Mesenchymal stem cell (in vitro differentiated cells and primary cell): ENCODE measurements around the gene TMEM91.

Source experiments
- DNase-seq: peaks from one replicate; pipeline ENCODE4 v3.0.0-alpha.2; 2013
- H2AFZ ChIP-seq: one replicate; pipeline ENCODE4 v1.6.1; 2013; ENCODE audit warnings: low read depth, mild to moderate bottlenecking, control low read depth, inconsistent platforms, low read length, moderate library complexity
- H2AK5ac ChIP-seq: 2 replicates; pipeline ENCODE4 v1.6.1; 2013; ENCODE audit warnings: low read length, moderate library complexity, mild to moderate bottlenecking, inconsistent platforms; ENCODE audit not compliant: severe bottlenecking
- H2BK120ac ChIP-seq: one replicate; pipeline ENCODE4 v1.6.1; 2013; ENCODE audit warnings: low read depth, mild to moderate bottlenecking, inconsistent platforms, low read length, moderate library complexity
- H2BK12ac ChIP-seq, 2 experiments: one replicate each; pipeline ENCODE4 v1.6.1; 2013; ENCODE audit warnings: inconsistent platforms in 2 of 2, low read length in 2 of 2, mild to moderate bottlenecking in 2 of 2, moderate library complexity in 2 of 2, control low read depth in 1 of 2
- H2BK15ac ChIP-seq: one replicate; pipeline ENCODE4 v1.6.1; 2013; ENCODE audit warnings: mild to moderate bottlenecking, low read depth, inconsistent platforms; ENCODE audit not compliant: poor library complexity, severe bottlenecking
- H2BK5ac ChIP-seq: 2 replicates; pipeline ENCODE4 v1.6.1; 2013; ENCODE audit warnings: low read depth, mild to moderate bottlenecking, low read length, control low read depth, inconsistent platforms; ENCODE audit not compliant: poor library complexity, severe bottlenecking
- H3K14ac ChIP-seq, 2 experiments: one replicate each; pipeline ENCODE4 v1.6.1; 2013; ENCODE audit warnings: inconsistent platforms in 2 of 2, low read length in 2 of 2, control low read depth in 1 of 2, mild to moderate bottlenecking in 1 of 2, moderate library complexity in 1 of 2
- H3K18ac ChIP-seq, 2 experiments: one replicate each; pipeline ENCODE4 v1.6.1; 2013; ENCODE audit warnings: inconsistent platforms in 2 of 2, low read length in 2 of 2, control low read depth in 1 of 2, low read depth in 1 of 2, mild to moderate bottlenecking in 1 of 2
- H3K23ac ChIP-seq, 2 experiments: one replicate each; pipeline ENCODE4 v1.6.1; 2013; ENCODE audit warnings: inconsistent platforms in 2 of 2, low read length in 2 of 2, mild to moderate bottlenecking in 2 of 2, moderate library complexity in 2 of 2, control low read depth in 1 of 2
- H3K27ac ChIP-seq: 2 replicates; pipeline ENCODE4 v1.5.1; 2013; ENCODE audit warnings: mild to moderate bottlenecking, moderate library complexity, low read length, control low read depth, inconsistent platforms; ENCODE audit not compliant: poor library complexity, severe bottlenecking
- H3K27me3 ChIP-seq, 2 experiments: 2 replicates each; pipeline versions ENCODE4 v1.6.1 to v1.7.0; 2013; ENCODE audit warnings: low read length in 2 of 2, mild to moderate bottlenecking in 2 of 2, moderate library complexity in 2 of 2, control low read depth in 1 of 2, inconsistent platforms in 1 of 2; ENCODE audit not compliant: control insufficient read depth in 1 of 2, insufficient read depth in 1 of 2
- H3K36me3 ChIP-seq, 2 experiments: 2 replicates each; pipeline versions ENCODE4 v1.6.1 to v1.7.0; 2013; ENCODE audit warnings: low read length in 2 of 2, control low read depth in 1 of 2, inconsistent platforms in 1 of 2, low read depth in 1 of 2, mild to moderate bottlenecking in 1 of 2; ENCODE audit not compliant: insufficient read depth in 2 of 2, control insufficient read depth in 1 of 2
- H3K4ac ChIP-seq, 2 experiments: one replicate each; pipeline ENCODE4 v1.6.1; 2013; ENCODE audit warnings: inconsistent platforms in 2 of 2, low read length in 2 of 2, mild to moderate bottlenecking in 2 of 2, moderate library complexity in 2 of 2, control low read depth in 1 of 2, low read depth in 1 of 2
- H3K4me1 ChIP-seq: 2 replicates; pipeline ENCODE4 v1.6.1; 2013; ENCODE audit warnings: low read depth, low read length, control low read depth; ENCODE audit not compliant: control insufficient read depth, insufficient read depth
- H3K4me2 ChIP-seq: 2 replicates; pipeline ENCODE4 v1.6.1; 2013; ENCODE audit warnings: low read length, mild to moderate bottlenecking, inconsistent platforms; ENCODE audit not compliant: poor library complexity, severe bottlenecking
- H3K4me3 ChIP-seq, 2 experiments: 2 replicates each; pipeline versions ENCODE4 v1.5.1 to v1.7.0; 2013; ENCODE audit warnings: low read length in 2 of 2, mild to moderate bottlenecking in 2 of 2, control low read depth in 1 of 2, low read depth in 1 of 2; ENCODE audit not compliant: insufficient read depth in 1 of 2
- H3K79me1 ChIP-seq: replicated peaks from 2 replicates; pipeline ENCODE4 v1.6.1; 2013; ENCODE audit warnings: mild to moderate bottlenecking, control low read depth, low read length, inconsistent platforms; ENCODE audit not compliant: poor library complexity, severe bottlenecking
- H3K9ac ChIP-seq: 2 replicates; pipeline ENCODE4 v1.7.0; 2013; ENCODE audit warnings: mild to moderate bottlenecking, low read length, moderate library complexity
- H3K9me3 ChIP-seq: 2 replicates; pipeline ENCODE4 v1.7.0; 2013; ENCODE audit warnings: mild to moderate bottlenecking, low read length; ENCODE audit not compliant: control insufficient read depth
- H4K8ac ChIP-seq: one replicate; pipeline ENCODE4 v1.6.1; 2013; ENCODE audit warnings: inconsistent platforms, mild to moderate bottlenecking, low read length, moderate library complexity
- H4K91ac ChIP-seq: one replicate; pipeline ENCODE4 v1.6.1; 2013; ENCODE audit warnings: mild to moderate bottlenecking, low read length, inconsistent platforms
- WGBS: methylation state at CpG from one replicate; pipeline ENCODE4 v1.1.7; 2013; ENCODE audit warnings: mixed read lengths; 5-methylcytosine and 5-hydroxymethylcytosine counted together

TMEM91 gene

DNA sequence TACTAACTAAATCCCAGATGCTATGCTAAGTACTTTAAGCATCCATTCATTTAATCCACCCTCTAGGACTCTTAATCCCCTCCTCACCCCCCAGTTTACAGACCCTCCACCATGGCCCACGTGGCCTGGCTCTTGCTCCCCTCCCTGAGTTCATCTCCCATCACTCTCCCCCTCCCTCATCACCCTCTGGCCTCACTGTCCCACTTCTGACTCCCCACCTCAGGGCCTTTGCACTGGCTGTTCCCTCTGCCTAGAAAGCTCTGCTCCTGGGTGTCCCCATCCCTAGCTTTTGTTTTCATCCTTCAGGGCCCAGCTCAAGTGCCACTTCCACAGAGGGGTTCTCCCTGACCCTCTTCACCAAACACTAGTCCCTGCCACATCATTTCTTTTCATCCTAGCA, 16.6 kb upstream of the TMEM91 start:
- H2BK12ac ChIP-seq, result peak overlapping the region in 1 of 2 experiments; percentile 43
- H2AFZ ChIP-seq, result no peak overlapping the region
- H4K8ac ChIP-seq, result no peak overlapping the region
- no peak overlapping the region for H3K27ac ChIP-seq
- H4K91ac ChIP-seq, result no peak overlapping the region
- no peak overlapping the region for H3K9ac ChIP-seq
- peaks cover 13% of the 10 kb centered on the region for H3K79me1 ChIP-seq
- no peak overlapping the region for H3K23ac ChIP-seq
- no peak overlapping the region for H3K4me3 ChIP-seq
- H3K14ac ChIP-seq, result no peak overlapping the region
- no peak overlapping the region for H3K4ac ChIP-seq
- no peaks in the 10 kb centered on the region for H3K27me3 ChIP-seq
- DNase-seq, result no peak
- WGBS, result 85% methylated on average over 1 of the region's 1 CpG
- H2BK5ac ChIP-seq, result no peak overlapping the region
- H3K36me3 ChIP-seq, result peaks cover 0 to 7% of the 10 kb centered on the region in 2 experiments
- peak overlapping the region; percentile 74 for H2BK15ac ChIP-seq
- no peaks in the 10 kb centered on the region for H3K9me3 ChIP-seq
- peaks cover 7% of the 10 kb centered on the region for H3K4me1 ChIP-seq
- no peak overlapping the region for H2AK5ac ChIP-seq
- H3K4me2 ChIP-seq, result no peak overlapping the region
- no peak overlapping the region for H2BK120ac ChIP-seq
- no peak overlapping the region for H3K18ac ChIP-seq

GRCh38 chr19:41362143-41362847, 14.0 kb upstream of the TMEM91 start:
- Histone ChIP-seq H2BK12ac (no peak overlapping the region), H4K8ac (no peak overlapping the region), H3K14ac (no peak overlapping the region), H3K23ac (no peak overlapping the region), H2BK15ac (no peak overlapping the region), H3K27me3 (no peaks in the 10 kb centered on the region), H3K4me2 (no peak overlapping the region), H3K4me3 (no peak overlapping the region), H2AK5ac (no peak overlapping the region), H2BK120ac (no peak overlapping the region), H3K36me3 (peaks cover 0 to 4% of the 10 kb centered on the region in 2 experiments), H3K79me1 (peaks cover 23% of the 10 kb centered on the region), H3K4ac (no peak overlapping the region), H2AFZ (no peak overlapping the region), H3K9ac (no peak overlapping the region), H3K4me1 (peaks cover 17% of the 10 kb centered on the region), H3K18ac (no peak overlapping the region), H4K91ac (no peak overlapping the region), H3K27ac (no peak overlapping the region), H3K9me3 (no peaks in the 10 kb centered on the region), H2BK5ac (no peak overlapping the region)
- peak; percentile 26 for DNase-seq
- 98% methylated on average over 7 of the region's 10 CpGs for WGBS

GRCh38 chr19:41363371-41363752, 13.0 kb upstream of the TMEM91 start:
- H2AK5ac ChIP-seq, result no peak overlapping the region
- H3K4me1 ChIP-seq, result peaks cover 24% of the 10 kb centered on the region
- no peak overlapping the region for H2AFZ ChIP-seq
- H3K9ac ChIP-seq, result peak overlapping the region; percentile 99
- 56% methylated on average over 6 of the region's 6 CpGs for whole genome bisulfite sequencing
- peak overlapping the region in 1 of 2 experiments; percentile 90 for H3K4me3 ChIP-seq
- no peak overlapping the region for H4K91ac ChIP-seq
- H3K23ac ChIP-seq, result no peak overlapping the region
- H3K36me3 ChIP-seq, result no peaks in the 10 kb centered on the region
- peak overlapping the region; percentile 59 for H3K4me2 ChIP-seq
- no peak overlapping the region for H3K14ac ChIP-seq
- no peaks in the 10 kb centered on the region for H3K27me3 ChIP-seq
- H2BK15ac ChIP-seq, result no peak overlapping the region
- H3K9me3 ChIP-seq, result no peaks in the 10 kb centered on the region
- peak overlapping the region in 1 of 2 experiments; percentile 47 for H2BK12ac ChIP-seq
- H3K27ac ChIP-seq, result no peak overlapping the region
- H2BK120ac ChIP-seq, result no peak overlapping the region
- H3K79me1 ChIP-seq, result peaks cover 23% of the 10 kb centered on the region
- DNase-seq, result no peak
- H2BK5ac ChIP-seq, result no peak overlapping the region
- H3K4ac ChIP-seq, result peak overlapping the region in 1 of 2 experiments; percentile 42
- H3K18ac ChIP-seq, result peak overlapping the region; percentile 28 to 34
- H4K8ac ChIP-seq, result peak overlapping the region; percentile 54

- Histone ChIP-seq H3K14ac (peak within 1 kb of the TSS in 1 of 2 experiments; percentile 99), H3K9ac (peak within 1 kb of the TSS; percentile 99), H2BK120ac (peak within 1 kb of the TSS; percentile 94), H2AK5ac (peak within 1 kb of the TSS; percentile 76), H3K27ac (peak within 1 kb of the TSS; percentile 100), H3K9me3 (no peaks in the 10 kb centered on the region), H2BK12ac (peak within 1 kb of the TSS in 1 of 2 experiments; percentile 59), H2BK15ac (peak within 1 kb of the TSS; percentile 94), H4K91ac (peak within 1 kb of the TSS; percentile 96), H3K36me3 (no peaks in the 10 kb centered on the region), H3K4me1 (peaks cover 26% of the 10 kb centered on the region), H3K27me3 (no peaks in the 10 kb centered on the region), H2BK5ac (peak within 1 kb of the TSS; percentile 99), H3K18ac (peak within 1 kb of the TSS; percentile 100), H4K8ac (peak within 1 kb of the TSS; percentile 87), H3K4me2 (peak within 1 kb of the TSS; percentile 86), H3K4me3 (peak within 1 kb of the TSS; percentile 90 to 92), H2AFZ (peak within 1 kb of the TSS; percentile 64), H3K79me1 (peaks cover 23% of the 10 kb centered on the region), H3K23ac (peak within 1 kb of the TSS; percentile 79 to 83), H3K4ac (peak within 1 kb of the TSS; percentile 99 to 100)
- under 1% methylated on average over 48 of the region's 56 CpGs for WGBS
- DNase-seq, result peak; percentile 99
These were observed 12.4 kb upstream of the TMEM91 start, which contains the start of gene B9D2 for GRCh38 chr19:41363753-41364523. Gene B9D2, minus strand, starts transcription at chr19:41364149. Its CDS starts 630 bp downstream, at chr19:41363519.
